Fibroblast of the conjunctiva (primary cell): ENCODE data around the gene ADCY5.

Experiments used
- DNase-seq: peaks from one replicate; pipeline ENCODE4 v3.0.0-alpha.2; 2010; ENCODE audit warnings: low read depth

The ADCY5 gene

GRCh38 chr3:123386477-123387040 is 62.3 kb downstream of the ADCY5 start:
- DNase-seq: no peak

DNA sequence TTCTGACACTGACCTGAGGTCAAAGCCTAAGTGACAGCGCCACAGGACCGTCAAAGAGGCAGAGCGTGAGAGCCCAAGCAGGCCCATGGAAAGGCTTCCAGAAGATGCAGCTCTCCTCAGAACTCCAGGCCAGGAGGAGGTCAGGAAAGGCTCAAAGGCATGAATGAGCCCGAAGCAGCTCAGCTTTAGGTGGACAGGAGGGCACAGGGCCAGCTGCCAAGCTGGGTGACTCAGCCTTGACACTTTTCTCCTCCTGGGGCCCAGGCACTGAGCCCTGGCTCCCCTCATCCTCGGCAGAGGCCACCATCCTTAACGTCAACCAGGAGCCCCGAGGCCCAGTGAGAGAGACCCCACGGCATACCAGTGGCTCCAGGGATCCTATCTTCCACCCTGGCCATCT is 62.9 kb downstream of the ADCY5 start:
- no peak for DNase-seq

- no peak for DNase-seq
These were observed 63.4 kb downstream of the ADCY5 start for GRCh38 chr3:123385499-123385898.

GRCh38 chr3:123385001-123385401 is 63.9 kb downstream of the ADCY5 start:
- no peak for DNase-seq

- no peak for DNase-seq
These were observed 64.6 kb downstream of the ADCY5 start for GRCh38 chr3:123384256-123384655.

GRCh38 chr3:123383091-123384053 is 65.5 kb downstream of the ADCY5 start:
- no peak for DNase-seq

DNA sequence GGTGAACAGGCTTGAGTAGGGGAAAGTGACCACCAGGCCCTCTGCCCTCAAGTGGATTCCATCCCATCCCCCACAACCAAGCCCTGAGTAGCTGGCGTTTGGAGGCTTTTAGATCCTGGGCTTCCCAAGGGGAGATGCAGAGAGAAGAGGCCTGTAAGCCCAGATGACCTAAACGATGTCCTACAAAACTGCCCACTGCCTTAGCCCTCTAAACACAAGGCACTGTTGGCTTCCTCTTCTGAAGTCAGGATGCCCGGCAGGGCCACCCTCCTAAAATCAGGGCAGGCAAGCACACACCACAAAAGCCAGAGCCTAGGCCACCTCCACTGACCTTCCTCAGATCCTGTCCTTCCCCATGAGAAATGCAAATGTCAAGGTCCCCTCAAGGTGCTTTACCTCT is 68.6 kb downstream of the ADCY5 start:
- DNase-seq: no peak

GRCh38 chr3:123379041-123379830 is 69.7 kb downstream of the ADCY5 start:
- DNase-seq: no peak

DNA sequence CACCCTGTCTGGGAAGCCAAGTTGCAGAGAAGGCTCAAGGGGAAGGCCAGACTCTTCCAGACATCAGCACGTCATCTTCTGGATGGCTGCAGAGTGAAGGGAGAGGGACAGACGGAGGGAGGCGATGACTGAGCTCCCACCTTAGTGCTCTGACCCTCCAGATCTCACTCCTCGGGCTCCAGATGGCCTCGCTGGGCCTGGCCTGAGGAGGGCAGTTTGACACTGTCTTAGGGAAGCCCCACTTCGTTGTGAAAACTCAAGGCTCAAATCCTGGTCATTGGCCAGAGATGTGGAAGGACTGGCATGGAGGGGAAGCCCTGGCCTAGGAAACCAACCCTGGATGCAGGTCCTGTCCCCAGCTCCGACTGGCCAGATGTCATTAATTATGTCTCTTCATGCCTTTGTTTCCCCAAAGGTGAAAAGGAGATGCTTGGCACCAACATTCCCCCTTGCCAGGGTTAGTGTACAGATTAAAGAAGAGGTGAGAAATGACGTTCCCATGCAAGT is 70.4 kb downstream of the ADCY5 start:
- no peak for DNase-seq

DNA sequence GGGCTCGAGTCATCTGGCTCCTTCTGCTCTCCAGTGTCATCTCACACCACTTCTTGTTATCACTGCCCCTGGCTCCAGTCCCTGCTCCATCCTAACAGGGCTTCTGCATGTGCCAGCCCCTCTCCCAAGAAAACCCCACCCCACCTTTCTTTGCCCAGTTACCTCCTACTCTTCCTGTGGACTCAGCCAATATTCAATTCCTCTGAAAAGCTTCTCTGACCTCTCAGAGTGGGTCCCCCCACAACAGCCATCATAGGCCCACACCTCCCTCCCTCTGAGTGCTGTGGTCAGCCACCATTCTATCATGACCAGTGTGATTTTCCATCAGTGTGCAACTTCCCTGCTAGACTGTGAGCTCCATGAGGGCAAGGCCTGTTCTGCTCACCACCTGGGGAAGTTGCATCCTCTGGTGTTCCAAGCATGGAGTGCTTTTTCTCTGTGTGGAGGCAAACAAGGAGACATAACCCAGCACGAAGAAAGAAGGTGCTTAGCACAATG is 71.6 kb downstream of the ADCY5 start:
- no peak for DNase-seq

DNA sequence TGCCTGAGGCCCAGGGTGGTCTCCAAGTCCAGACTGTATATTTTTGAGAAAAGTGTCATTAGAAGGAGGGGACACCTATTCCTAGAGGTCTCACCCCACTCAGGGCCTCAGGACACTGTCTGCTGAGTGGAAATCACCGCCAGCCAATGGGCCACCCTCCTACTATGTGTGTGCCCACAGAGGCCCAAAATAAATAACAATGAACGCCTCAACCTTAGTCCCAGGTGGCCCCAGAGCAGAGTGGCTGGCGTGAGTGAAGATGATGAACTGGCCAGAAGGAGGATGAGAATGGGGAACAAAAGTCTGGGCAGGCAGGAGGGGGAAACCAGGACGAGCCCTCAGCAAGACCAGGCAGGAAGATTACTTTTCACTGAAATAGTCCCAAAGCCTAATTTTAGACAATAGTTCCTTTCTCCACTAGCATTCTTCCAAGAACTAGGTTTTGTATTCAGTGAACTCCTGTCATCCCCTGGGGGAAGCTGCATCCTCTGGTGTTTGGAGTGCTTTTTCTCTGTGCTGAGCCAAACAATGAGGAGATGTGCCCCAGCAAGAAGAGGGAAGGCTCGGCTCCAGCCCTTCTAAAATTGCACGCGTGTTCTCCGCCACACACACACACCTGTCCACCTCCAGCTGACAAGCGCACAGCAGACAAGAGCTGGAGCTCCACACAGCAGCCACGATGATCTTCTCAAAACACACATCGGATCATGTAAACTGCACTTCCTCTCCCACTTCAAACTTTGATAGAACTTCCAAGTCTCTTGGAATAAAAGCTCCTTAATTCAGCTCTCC is 72.2 kb downstream of the ADCY5 start:
- no peak for DNase-seq

- no peak for DNase-seq
These were observed 73.6 kb downstream of the ADCY5 start for GRCh38 chr3:123375014-123375940.

DNA sequence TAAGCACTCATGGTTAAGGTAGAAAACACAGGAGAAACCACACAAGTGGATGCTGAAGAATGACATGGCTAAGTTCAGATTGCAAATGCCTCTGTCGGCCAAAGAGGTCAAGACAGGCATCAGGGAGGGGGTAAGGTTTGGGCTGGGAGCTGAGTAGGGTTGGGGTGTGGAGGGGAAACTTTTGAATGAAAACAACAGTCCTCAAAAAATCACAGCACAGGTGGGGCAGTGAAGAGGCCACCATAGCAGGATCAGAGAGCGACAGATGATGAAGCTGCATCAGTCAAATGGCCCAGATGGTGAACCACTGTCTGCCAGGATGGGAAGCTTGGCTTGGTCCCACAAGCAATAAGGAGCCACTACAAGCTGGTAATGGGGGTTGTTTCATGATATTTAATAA is 74.9 kb downstream of the ADCY5 start:
- no peak for DNase-seq

DNA sequence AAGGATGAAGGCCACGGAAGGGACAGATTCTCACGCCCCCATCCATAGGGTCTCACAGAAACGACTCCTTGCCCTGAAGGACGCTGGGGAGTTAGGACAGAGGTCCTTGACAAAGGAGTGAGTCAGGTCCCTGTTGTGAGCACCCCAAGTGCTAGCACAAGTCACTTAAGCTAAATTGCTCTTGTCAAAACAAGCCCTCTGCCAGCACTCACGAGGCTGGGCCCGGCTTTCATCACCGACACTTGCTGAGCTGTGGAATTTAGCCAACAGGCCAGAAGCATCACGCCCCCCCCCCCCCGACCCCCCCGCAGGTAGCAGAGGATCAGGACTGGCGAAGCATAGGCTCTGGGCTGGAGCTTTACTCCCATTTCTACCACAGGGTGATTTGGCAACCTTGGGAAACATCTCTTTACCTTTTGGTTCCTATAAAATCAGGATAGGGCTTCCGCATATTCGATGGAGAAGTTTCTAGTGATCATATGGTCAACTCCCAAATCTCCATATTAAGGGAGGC is 75.4 kb downstream of the ADCY5 start:
- DNase-seq: no peak

DNA sequence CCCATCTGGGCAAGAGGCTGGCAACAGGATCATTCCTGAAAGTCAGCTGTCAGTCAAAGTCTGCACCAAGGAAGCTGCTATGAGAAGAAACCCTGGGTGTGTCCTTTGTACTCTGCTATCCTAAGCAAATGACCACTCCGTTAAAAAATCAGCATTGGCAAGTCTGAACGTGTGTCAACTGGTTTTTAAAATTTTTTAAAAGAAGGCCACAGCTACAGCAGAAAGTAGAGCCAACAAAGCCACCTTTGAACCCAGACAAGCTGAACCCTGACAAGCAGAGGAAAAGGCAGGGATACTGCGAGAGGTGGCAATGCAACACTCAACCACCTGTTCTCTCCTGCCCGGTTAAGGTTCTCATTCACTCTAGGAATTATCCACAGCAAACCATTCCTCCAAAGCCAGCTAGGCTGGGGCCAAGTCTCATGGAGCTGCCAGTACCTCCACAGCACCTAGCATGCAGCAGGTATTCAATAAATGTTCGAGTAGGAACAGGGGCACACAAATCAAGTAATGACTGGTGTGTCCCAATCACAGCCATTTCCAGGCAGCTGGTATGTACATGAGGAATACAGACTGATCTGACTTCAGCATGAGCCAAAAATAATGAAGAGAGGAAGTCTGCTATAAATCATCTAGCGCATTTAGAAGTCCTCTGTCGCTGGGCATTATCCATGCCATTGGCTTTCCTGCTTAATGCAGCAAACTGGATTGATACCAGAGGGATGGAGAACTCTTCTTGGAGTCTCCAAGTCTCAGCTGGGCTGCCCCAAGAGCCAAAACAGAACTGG is 76.0 kb downstream of the ADCY5 start:
- DNase-seq: no peak

GRCh38 chr3:123371859-123372685 is 76.8 kb downstream of the ADCY5 start:
- DNase-seq: no peak

DNA sequence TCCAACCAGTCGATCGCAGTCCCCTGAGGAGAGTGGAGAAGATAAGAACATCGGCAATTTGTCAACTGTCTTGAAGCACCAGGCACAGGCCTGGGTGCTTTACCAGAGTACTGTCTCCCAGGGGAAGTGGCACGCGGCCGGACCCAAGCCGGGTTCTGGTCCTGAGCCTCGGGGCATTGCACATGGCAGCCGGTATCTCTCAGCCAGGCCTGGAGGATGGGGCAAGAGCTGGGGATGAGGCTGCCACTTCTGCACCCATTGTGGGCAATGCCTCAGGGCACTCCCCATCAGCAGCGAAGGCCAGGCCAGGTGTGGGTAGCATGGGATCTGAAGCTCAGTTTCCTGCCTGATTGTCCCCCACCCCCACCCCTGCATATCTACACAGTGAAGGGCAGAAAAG is 77.5 kb downstream of the ADCY5 start:
- DNase-seq: no peak

DNA sequence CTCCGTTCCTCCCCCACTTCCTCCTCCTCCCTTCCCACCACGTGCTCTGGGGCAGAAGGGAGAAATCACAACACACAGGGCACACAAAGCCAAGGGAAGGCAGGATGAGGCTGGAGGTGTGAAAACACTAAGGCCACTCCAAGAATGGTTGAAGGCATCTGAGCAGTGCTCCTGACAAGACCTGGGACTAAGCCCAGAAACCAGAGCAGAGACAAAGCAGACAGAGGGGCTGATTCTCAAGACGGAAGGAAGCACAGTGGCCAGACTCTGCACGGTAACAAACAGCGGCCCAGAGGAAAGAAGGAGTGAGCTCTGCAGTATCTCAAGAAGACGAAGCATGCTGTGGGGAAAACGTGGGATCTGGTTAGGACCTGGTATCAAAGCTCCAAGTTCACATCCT is 78.1 kb downstream of the ADCY5 start:
- no peak for DNase-seq

DNA sequence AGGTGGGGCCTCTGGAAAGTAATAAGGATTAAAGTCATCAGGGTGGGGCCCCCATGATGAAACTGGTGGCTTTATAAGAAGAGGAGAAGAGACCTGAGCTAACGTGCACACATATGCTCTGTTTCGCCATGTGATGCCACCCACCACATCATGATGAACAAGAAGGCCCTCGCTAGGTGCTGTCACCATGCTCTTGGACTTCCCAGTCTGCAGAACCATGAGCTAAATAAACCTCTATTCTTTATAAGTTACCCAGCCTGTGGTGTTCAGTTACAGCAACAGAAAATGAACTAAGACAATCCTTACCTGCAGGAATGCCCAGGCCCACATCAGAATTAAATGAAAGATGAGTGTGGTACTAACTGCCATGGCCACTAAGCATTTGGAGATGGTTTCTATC is 79.8 kb downstream of the ADCY5 start:
- no peak for DNase-seq
